Ascending aorta (tissue), 2 donors: ENCODE data around the gene KCNIP3. TPM values are rescaled to one million over a fixed set of nuclear protein-coding genes. Genes with fewer than 3 reads are reported as not detected.

ENCODE experiments used
- DNase-seq, 2 donors: peaks; one replicate each; pipeline ENCODE4 v3.0.0-alpha.2; 2019; ENCODE audit warnings: low spot score in 2 of 2
- H3K27ac ChIP-seq, 2 donors: fragments of 200-600 bp; sonication (generic); one replicate each; pipeline ENCODE4 v1.5.1; 2016 to 2017; ENCODE audit warnings: mild to moderate bottlenecking in 1 of 2
- H3K27me3 ChIP-seq: fragments of 200-600 bp; sonication (generic); one replicate; pipeline ENCODE4 v1.5.1; 2017
- H3K36me3 ChIP-seq, 2 donors: fragments of 200-600 bp; sonication (generic); one replicate each; pipeline ENCODE4 v1.5.1; 2016
- H3K4me1 ChIP-seq, 2 donors: fragments of 200-600 bp; sonication (generic); one replicate each; pipeline ENCODE4 v1.5.1; 2016 to 2017; ENCODE audit warnings: mild to moderate bottlenecking in 1 of 2
- H3K4me3 ChIP-seq, 2 donors: fragments of 200-600 bp; sonication (generic); one replicate each; pipeline ENCODE4 v1.5.1; 2016 to 2017; ENCODE audit warnings: mild to moderate bottlenecking in 1 of 2
- H3K9me3 ChIP-seq, 2 donors: fragments of 200-600 bp; sonication (generic); one replicate each; pipeline ENCODE4 v1.5.1; 2016
- intact Hi-C: fragments of 100-400 bp; cut with DNase I; formaldehyde crosslinking; loops from one replicate; pipeline ENCODE4 v1.15.1; 2023
- total RNA-seq: library from RNA; depleted of rRNA; stranded (reverse); fragments of >200 nt; gene quantifications from one replicate; pipeline ENCODE4 v1.1.0, GENCODE V29; 2016
- TF ChIP-seq, protein P1 (sequence below), 3 experiments: fragments of 200-600 bp in 2 of 3; fragments of 450-650 bp in 1 of 3; sonication (generic) in 2 of 3; IDR thresholded peaks; one replicate each; pipeline ENCODE4 v1.5.1; 2016 to 2019; ENCODE audit warnings: antibody characterized with exemption in 3 of 3, mild to moderate bottlenecking in 1 of 3, moderate library complexity in 1 of 3

KCNIP3 gene
- total RNA-seq, 1 donor from 2014 or later: 5.2 TPM

DNA sequence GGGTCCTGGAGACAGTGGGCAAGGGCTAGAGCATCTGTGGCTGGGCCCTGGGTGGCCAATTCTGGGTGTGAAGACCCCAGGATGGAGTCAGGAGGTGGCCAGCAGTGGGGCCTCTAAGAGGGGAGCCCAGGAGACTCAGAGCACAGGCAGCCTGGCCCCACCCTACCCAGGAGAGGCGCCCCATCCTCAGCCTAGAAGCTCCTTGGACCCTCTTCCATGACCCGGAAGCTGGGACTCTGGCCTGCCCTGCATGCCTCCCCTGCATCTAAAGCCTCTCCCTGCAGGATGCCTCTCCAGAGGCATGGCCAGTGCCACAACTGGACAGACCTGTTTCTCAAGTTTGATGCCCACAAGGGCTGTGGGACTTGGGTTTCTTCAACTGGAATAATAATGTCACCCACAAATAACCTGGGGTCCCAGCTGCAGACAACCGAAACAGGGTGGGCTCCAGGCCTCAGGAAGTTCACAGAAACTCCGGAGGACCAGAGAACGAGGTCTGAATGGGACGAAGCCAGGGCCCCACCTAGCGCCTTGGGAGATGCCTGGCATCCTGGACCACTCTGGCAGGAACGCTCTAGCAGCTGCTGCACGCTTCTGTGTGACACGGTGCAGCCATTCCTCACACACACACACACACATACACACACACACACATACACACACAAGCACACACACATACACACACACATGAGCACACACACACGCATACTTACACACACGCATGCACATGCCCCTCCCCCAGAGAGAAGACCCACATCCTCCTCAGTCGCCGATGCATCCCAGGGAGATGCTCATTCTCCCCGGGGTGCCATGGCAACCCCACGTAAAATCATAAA is 16.4 kb downstream of the KCNIP3 start:
- no peak for DNase-seq
- no peak overlapping the region for H3K27ac ChIP-seq
- H3K27me3 ChIP-seq: no peaks in the 10 kb centered on the region
- no peaks in the 10 kb centered on the region for H3K4me1 ChIP-seq
- TF ChIP-seq, protein P1, sequence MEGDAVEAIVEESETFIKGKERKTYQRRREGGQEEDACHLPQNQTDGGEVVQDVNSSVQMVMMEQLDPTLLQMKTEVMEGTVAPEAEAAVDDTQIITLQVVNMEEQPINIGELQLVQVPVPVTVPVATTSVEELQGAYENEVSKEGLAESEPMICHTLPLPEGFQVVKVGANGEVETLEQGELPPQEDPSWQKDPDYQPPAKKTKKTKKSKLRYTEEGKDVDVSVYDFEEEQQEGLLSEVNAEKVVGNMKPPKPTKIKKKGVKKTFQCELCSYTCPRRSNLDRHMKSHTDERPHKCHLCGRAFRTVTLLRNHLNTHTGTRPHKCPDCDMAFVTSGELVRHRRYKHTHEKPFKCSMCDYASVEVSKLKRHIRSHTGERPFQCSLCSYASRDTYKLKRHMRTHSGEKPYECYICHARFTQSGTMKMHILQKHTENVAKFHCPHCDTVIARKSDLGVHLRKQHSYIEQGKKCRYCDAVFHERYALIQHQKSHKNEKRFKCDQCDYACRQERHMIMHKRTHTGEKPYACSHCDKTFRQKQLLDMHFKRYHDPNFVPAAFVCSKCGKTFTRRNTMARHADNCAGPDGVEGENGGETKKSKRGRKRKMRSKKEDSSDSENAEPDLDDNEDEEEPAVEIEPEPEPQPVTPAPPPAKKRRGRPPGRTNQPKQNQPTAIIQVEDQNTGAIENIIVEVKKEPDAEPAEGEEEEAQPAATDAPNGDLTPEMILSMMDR (IDR thresholded peaks at IDR 0.05): no peak
- no peaks in the 10 kb centered on the region for H3K9me3 ChIP-seq
- H3K36me3 ChIP-seq: no peaks in the 10 kb centered on the region
- intact Hi-C loops: loop anchor here (2.0 kb wide), 1 partner anchor 119 kb away; no protein-coding TSS in a partner anchor
- no peak overlapping the region for H3K4me3 ChIP-seq

DNA sequence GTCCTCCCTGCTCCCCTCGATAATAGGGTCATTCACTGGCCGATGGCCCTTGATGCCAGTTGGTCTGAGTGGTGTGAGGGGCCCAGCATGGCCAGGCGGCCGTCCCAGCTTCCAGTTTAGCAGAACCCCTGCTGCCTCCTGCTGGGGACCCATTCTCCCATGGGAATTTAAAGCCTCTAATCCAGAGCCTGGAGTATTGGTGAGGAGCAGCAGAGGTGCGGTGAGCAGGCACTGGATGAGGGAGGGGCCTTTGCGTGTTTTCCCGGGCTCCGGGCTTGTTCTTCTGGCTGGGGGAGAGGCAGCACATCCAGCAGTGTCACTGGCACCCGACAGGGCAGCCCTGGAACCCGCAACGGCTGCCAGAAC is 17.4 kb downstream of the KCNIP3 start:
- no peaks in the 10 kb centered on the region for H3K9me3 ChIP-seq
- TF ChIP-seq, protein P1 (IDR thresholded peaks at IDR 0.05): no peak
- no peak for DNase-seq
- no peaks in the 10 kb centered on the region for H3K27me3 ChIP-seq
- H3K27ac ChIP-seq: no peak overlapping the region
- intact Hi-C loops: loop anchor here (2.0 kb wide), 1 partner anchor 120 kb away; no protein-coding TSS in a partner anchor
- no peak overlapping the region for H3K4me3 ChIP-seq
- no peaks in the 10 kb centered on the region for H3K36me3 ChIP-seq
- H3K4me1 ChIP-seq: no peaks in the 10 kb centered on the region

- TF ChIP-seq, protein P1 (IDR thresholded peaks at IDR 0.05): peak in 2 of 3 experiments; percentile 25 to 33
- intact Hi-C loops: loop anchor here (2.0 kb wide), 1 partner anchor 120 kb away; no protein-coding TSS in a partner anchor
- Histone ChIP-seq H3K27me3 (no peaks in the 10 kb centered on the region), H3K9me3 (no peaks in the 10 kb centered on the region), H3K36me3 (no peaks in the 10 kb centered on the region), H3K27ac (no peak overlapping the region), H3K4me3 (no peak overlapping the region), H3K4me1 (no peaks in the 10 kb centered on the region)
- no peak for DNase-seq
Measured at GRCh38 chr2:95314964-95315611, 17.9 kb downstream of the KCNIP3 start.

DNA sequence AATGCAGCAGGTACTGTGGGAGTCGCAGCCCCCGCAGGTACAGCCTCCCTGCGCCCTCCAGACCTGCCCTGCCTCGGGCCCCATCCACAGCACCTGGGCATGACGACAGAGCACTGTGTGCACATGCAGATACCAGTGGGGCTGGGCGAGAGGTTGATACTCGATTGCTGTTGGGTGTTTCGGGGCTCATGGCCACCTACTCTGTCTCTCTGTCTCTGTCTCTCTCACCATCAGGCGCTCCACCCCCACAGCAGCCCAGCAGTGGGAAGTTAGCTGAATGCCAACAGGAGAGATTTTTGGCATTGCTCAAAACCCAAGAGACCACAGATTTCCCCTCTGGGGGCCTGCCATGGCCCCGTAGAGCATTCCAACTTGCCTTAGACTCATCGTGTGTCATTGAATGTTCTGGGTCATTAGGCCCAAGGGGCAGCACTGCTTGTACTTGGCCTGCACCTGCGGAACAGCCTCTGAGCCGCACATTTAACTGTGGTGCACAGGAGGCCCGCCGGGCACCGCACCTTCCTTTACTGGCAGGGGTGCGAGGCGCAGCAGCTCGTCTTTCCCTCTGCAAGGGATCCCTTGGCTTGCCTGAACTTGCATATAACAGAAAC is 18.8 kb downstream of the KCNIP3 start:
- Histone ChIP-seq H3K27ac (no peak overlapping the region), H3K4me3 (no peak overlapping the region), H3K4me1 (no peaks in the 10 kb centered on the region), H3K9me3 (no peaks in the 10 kb centered on the region), H3K36me3 (no peaks in the 10 kb centered on the region), H3K27me3 (no peaks in the 10 kb centered on the region)
- intact Hi-C loops: loop anchor here (2.0 kb wide), 1 partner anchor 121 kb away; no protein-coding TSS in a partner anchor
- TF ChIP-seq, protein P1 (IDR thresholded peaks at IDR 0.05): no peak
- DNase-seq: no peak

DNA sequence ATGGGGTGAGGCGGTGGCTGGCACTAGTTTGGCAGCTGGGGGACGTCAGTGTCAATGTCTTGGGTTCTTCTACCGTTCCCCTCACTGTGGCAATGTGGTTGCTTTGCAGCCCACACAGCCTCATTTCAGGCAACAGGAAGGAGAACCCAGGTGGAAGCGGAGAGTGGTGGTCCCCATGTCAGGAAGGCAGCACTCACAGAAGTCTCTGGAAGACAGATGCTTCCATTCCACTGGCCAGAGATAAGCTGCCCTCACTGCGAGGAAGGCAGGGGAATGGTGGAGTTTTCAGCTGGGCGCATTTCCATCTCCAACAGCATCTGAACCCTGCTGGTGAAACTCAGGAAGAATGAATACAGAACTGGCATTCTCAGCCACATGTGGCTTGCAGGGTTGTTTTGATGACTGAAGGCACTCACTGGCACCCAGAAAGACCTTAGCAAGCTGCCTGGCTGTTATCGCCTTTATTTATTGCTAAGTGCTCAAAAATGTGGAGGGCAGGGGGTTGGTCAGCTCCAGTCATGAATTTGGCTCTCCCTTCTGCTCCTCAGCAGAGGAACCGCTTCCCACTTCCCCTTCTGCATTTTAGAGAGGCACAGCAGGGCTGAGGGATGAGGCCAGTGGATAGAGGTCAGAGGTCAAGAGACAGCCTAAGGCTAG is 19.4 kb downstream of the KCNIP3 start:
- H3K27ac ChIP-seq: no peak overlapping the region
- intact Hi-C loops: no loop called here
- no peaks in the 10 kb centered on the region for H3K9me3 ChIP-seq
- no peak for DNase-seq
- H3K4me1 ChIP-seq: no peaks in the 10 kb centered on the region
- no peak overlapping the region for H3K4me3 ChIP-seq
- H3K36me3 ChIP-seq: no peaks in the 10 kb centered on the region
- TF ChIP-seq, protein P1 (IDR thresholded peaks at IDR 0.05): no peak
- H3K27me3 ChIP-seq: no peaks in the 10 kb centered on the region
